ENCODE results near the gene SLC39A12.

SLC39A12 gene

GRCh38 chr10:18010050-18010449 lies 58.3 kb downstream of the SLC39A12 start:
- TF ChIP-seq CTCF (conservative IDR thresholded peaks at IDR 0.05; ENCODE audit: low read length) (no peak), EZH2phosphoT487 (IDR thresholded peaks at IDR 0.05; ENCODE audit: borderline replicate concordance) (no peak)
- no peaks in the 10 kb centered on the region for H3K4me1 ChIP-seq (ENCODE audit: insufficient read depth, low read length, poor library complexity, severe bottlenecking)
- no peaks in the 10 kb centered on the region for H3K36me3 ChIP-seq (ENCODE audit: insufficient read depth, low read length)
- no peak overlapping the region for H3K9ac ChIP-seq (ENCODE audit: low read depth, low read length, poor library complexity, severe bottlenecking)
- no peak overlapping the region for H3K4me3 ChIP-seq (ENCODE audit: low read length, poor library complexity, severe bottlenecking)
- H3K9me2 ChIP-seq (replicated peaks; ENCODE audit: low read depth, low read length): no peaks in the 10 kb centered on the region
- H3K79me2 ChIP-seq (ENCODE audit: insufficient read depth, low read length): no peaks in the 10 kb centered on the region
- no peaks in the 10 kb centered on the region for H3F3A ChIP-seq (ENCODE audit: low read depth)
- H4K20me1 ChIP-seq (ENCODE audit: insufficient read depth, low read length, poor library complexity, severe bottlenecking): no peaks in the 10 kb centered on the region
- H3K9me3 ChIP-seq (ENCODE audit: insufficient read depth, low read depth, low read length): no peaks in the 10 kb centered on the region
- no peak overlapping the region for H2AFZ ChIP-seq (ENCODE audit: low read length)
- H3K27me3 ChIP-seq (ENCODE audit: insufficient read depth, low read length, poor library complexity, severe bottlenecking): no peaks in the 10 kb centered on the region
- no peak overlapping the region for H3K4me2 ChIP-seq (ENCODE audit: low read depth, low read length, poor library complexity, severe bottlenecking)

GRCh38 chr10:18020523-18020922 lies 68.8 kb downstream of the SLC39A12 start:
- Histone ChIP-seq H3K27me3 (ENCODE audit: insufficient read depth, low read length, poor library complexity, severe bottlenecking) (no peaks in the 10 kb centered on the region), H4K20me1 (ENCODE audit: insufficient read depth, low read length, poor library complexity, severe bottlenecking) (no peaks in the 10 kb centered on the region), H3K9me2 (replicated peaks; ENCODE audit: low read depth, low read length) (no peaks in the 10 kb centered on the region), H3K4me3 (ENCODE audit: low read length, poor library complexity, severe bottlenecking) (no peak overlapping the region), H2AFZ (ENCODE audit: low read length) (no peak overlapping the region), H3K79me2 (ENCODE audit: insufficient read depth, low read length) (no peaks in the 10 kb centered on the region), H3F3A (ENCODE audit: low read depth) (no peaks in the 10 kb centered on the region), H3K9ac (ENCODE audit: low read depth, low read length, poor library complexity, severe bottlenecking) (no peak overlapping the region), H3K4me2 (ENCODE audit: low read depth, low read length, poor library complexity, severe bottlenecking) (no peak overlapping the region), H3K36me3 (ENCODE audit: insufficient read depth, low read length) (no peaks in the 10 kb centered on the region), H3K4me1 (ENCODE audit: insufficient read depth, low read length, poor library complexity, severe bottlenecking) (no peaks in the 10 kb centered on the region), H3K9me3 (ENCODE audit: insufficient read depth, low read depth, low read length) (peaks cover 3% of the 10 kb centered on the region)
- no peak for TF ChIP-seq CTCF (conservative IDR thresholded peaks at IDR 0.05; ENCODE audit: low read length)
- no peak for TF ChIP-seq EZH2phosphoT487 (IDR thresholded peaks at IDR 0.05; ENCODE audit: borderline replicate concordance)

GRCh38 chr10:18021725-18022480 lies 70.2 kb downstream of the SLC39A12 start:
- no peaks in the 10 kb centered on the region for H4K20me1 ChIP-seq (ENCODE audit: insufficient read depth, low read length, poor library complexity, severe bottlenecking)
- no peak overlapping the region for H3K4me3 ChIP-seq (ENCODE audit: low read length, poor library complexity, severe bottlenecking)
- no peaks in the 10 kb centered on the region for H3K9me2 ChIP-seq (replicated peaks; ENCODE audit: low read depth, low read length)
- no peak overlapping the region for H3K9ac ChIP-seq (ENCODE audit: low read depth, low read length, poor library complexity, severe bottlenecking)
- no peaks in the 10 kb centered on the region for H3F3A ChIP-seq (ENCODE audit: low read depth)
- peaks cover 6% of the 10 kb centered on the region for H3K9me3 ChIP-seq (ENCODE audit: insufficient read depth, low read depth, low read length)
- no peak overlapping the region for H3K4me2 ChIP-seq (ENCODE audit: low read depth, low read length, poor library complexity, severe bottlenecking)
- H2AFZ ChIP-seq (ENCODE audit: low read length): no peak overlapping the region
- no peaks in the 10 kb centered on the region for H3K79me2 ChIP-seq (ENCODE audit: insufficient read depth, low read length)
- TF ChIP-seq EZH2phosphoT487 (IDR thresholded peaks at IDR 0.05; ENCODE audit: borderline replicate concordance): no peak
- no peak for TF ChIP-seq CTCF (conservative IDR thresholded peaks at IDR 0.05; ENCODE audit: low read length)
- H3K27me3 ChIP-seq (ENCODE audit: insufficient read depth, low read length, poor library complexity, severe bottlenecking): no peaks in the 10 kb centered on the region
- H3K36me3 ChIP-seq (ENCODE audit: insufficient read depth, low read length): no peaks in the 10 kb centered on the region
- H3K4me1 ChIP-seq (ENCODE audit: insufficient read depth, low read length, poor library complexity, severe bottlenecking): no peaks in the 10 kb centered on the region
